Activated naive CD4-positive, alpha-beta T cell treated with anti-CD3 and anti-CD28 coated beads, Interleukin-2, amount 50 U/mL, for 72 hours (primary cell): ENCODE measurements around the gene KRT3. TPM values are rescaled to one million over a fixed set of nuclear protein-coding genes. Genes with fewer than 3 reads are reported as not detected.

ENCODE experiments used
- ATAC-seq, 2 donors: fragments of 150-1000 bp; cut with Tn5 transposase; 2 replicates each; pipeline ENCODE4 v1.10.0; 2021; ENCODE audit warnings: mild to moderate bottlenecking in 2 of 2, moderate library complexity in 2 of 2
- DNase-seq, 2 donors: peaks; one replicate each; pipeline ENCODE4 v3.0.0; 2021 to 2022; ENCODE audit warnings: low spot score in 2 of 2
- H3K27ac Mint-ChIP-seq, 2 donors: one replicate each; pipeline ENCODE4 v1.8.0; 2022; ENCODE audit warnings: mild to moderate bottlenecking in 2 of 2, mixed read lengths in 2 of 2
- H3K36me3 Mint-ChIP-seq, 2 donors: one replicate each; pipeline ENCODE4 v1.8.0; 2022; ENCODE audit warnings: mixed read lengths in 2 of 2
- H3K9me3 Mint-ChIP-seq, 2 donors: one replicate each; pipeline ENCODE4 v1.8.0; 2022; ENCODE audit warnings: mixed read lengths in 2 of 2
- total RNA-seq, 2 donors: library from RNA; stranded (reverse); gene quantifications; one replicate each; pipeline ENCODE4 v1.2.3, GENCODE V29; 2022

KRT3 gene
- total RNA-seq, 2 donors from 2014 or later: 0.09 TPM; not detected in 1

GRCh38 chr12:52818887-52819420, 23.0 kb upstream of the KRT3 start:
- ATAC-seq: no peak
- H3K36me3 Mint-ChIP-seq: no peaks in the 10 kb centered on the region
- DNase-seq: no peak
- no peak overlapping the region for H3K27ac Mint-ChIP-seq
- no peaks in the 10 kb centered on the region for H3K9me3 Mint-ChIP-seq

- no peaks in the 10 kb centered on the region for H3K36me3 Mint-ChIP-seq
- H3K27ac Mint-ChIP-seq: no peak overlapping the region
- DNase-seq: no peak
Observed at GRCh38 chr12:52818388-52818787, 22.5 kb upstream of the KRT3 start.

GRCh38 chr12:52817699-52818238, 21.9 kb upstream of the KRT3 start:
- DNase-seq (no peak), ATAC-seq (peak in 1 of 2 donors; percentile 44)
- Mint-ChIP-seq H3K27ac (no peak overlapping the region), H3K9me3 (no peaks in the 10 kb centered on the region), H3K36me3 (no peaks in the 10 kb centered on the region)

More at GRCh38 chr12:52818388-52818787, 22.5 kb upstream of the KRT3 start:
- ATAC-seq: no peak
- no peaks in the 10 kb centered on the region for H3K9me3 Mint-ChIP-seq

GRCh38 chr12:52817003-52817698, 21.2 kb upstream of the KRT3 start:
- H3K9me3 Mint-ChIP-seq: no peaks in the 10 kb centered on the region
- no peaks in the 10 kb centered on the region for H3K36me3 Mint-ChIP-seq
- ATAC-seq: no peak
- no peak for DNase-seq
- no peak overlapping the region for H3K27ac Mint-ChIP-seq

GRCh38 chr12:52815676-52816588, 20.0 kb upstream of the KRT3 start:
- ATAC-seq: no peak
- DNase-seq: no peak
- H3K36me3 Mint-ChIP-seq: no peaks in the 10 kb centered on the region
- no peaks in the 10 kb centered on the region for H3K9me3 Mint-ChIP-seq
- no peak overlapping the region for H3K27ac Mint-ChIP-seq

- DNase-seq: no peak
- H3K9me3 Mint-ChIP-seq: no peaks in the 10 kb centered on the region
- no peak overlapping the region for H3K27ac Mint-ChIP-seq
- no peak for ATAC-seq
- H3K36me3 Mint-ChIP-seq: no peaks in the 10 kb centered on the region
Observed at GRCh38 chr12:52815161-52815560, 19.2 kb upstream of the KRT3 start.

- Mint-ChIP-seq H3K36me3 (no peaks in the 10 kb centered on the region), H3K9me3 (no peaks in the 10 kb centered on the region), H3K27ac (peak overlapping the region in 1 of 2 donors; percentile 5)
- ATAC-seq (no peak), DNase-seq (no peak)
Observed at GRCh38 chr12:52814710-52815155, 18.8 kb upstream of the KRT3 start.

GRCh38 chr12:52813885-52814709, 18.2 kb upstream of the KRT3 start, which contains the start of gene KRT4:
KRT4 (minus strand) TSS chr12:52814116; CDS start chr12:52814058, 58 bp downstream.
- Mint-ChIP-seq H3K36me3 (no peaks in the 10 kb centered on the region), H3K9me3 (no peaks in the 10 kb centered on the region), H3K27ac (peak within 1 kb of the TSS in 1 of 2 donors; percentile 5)
- DNase-seq (no peak), ATAC-seq (no peak)

- no peak overlapping the region for H3K27ac Mint-ChIP-seq
- no peak for ATAC-seq
- H3K36me3 Mint-ChIP-seq: no peaks in the 10 kb centered on the region
- DNase-seq: no peak
- no peaks in the 10 kb centered on the region for H3K9me3 Mint-ChIP-seq
Observed at GRCh38 chr12:52813203-52813819, 17.4 kb upstream of the KRT3 start.

- DNase-seq (no peak), ATAC-seq (no peak)
- Mint-ChIP-seq H3K36me3 (no peaks in the 10 kb centered on the region), H3K9me3 (no peaks in the 10 kb centered on the region), H3K27ac (no peak overlapping the region)
Observed at GRCh38 chr12:52812749-52813148, 16.8 kb upstream of the KRT3 start.

- ATAC-seq (no peak), DNase-seq (no peak)
- Mint-ChIP-seq H3K9me3 (no peaks in the 10 kb centered on the region), H3K36me3 (no peaks in the 10 kb centered on the region), H3K27ac (no peak overlapping the region)
Observed at GRCh38 chr12:52812073-52812400, 16.1 kb upstream of the KRT3 start.

- H3K9me3 Mint-ChIP-seq: no peaks in the 10 kb centered on the region
- ATAC-seq: no peak
- DNase-seq: no peak
- H3K36me3 Mint-ChIP-seq: no peaks in the 10 kb centered on the region
- no peak overlapping the region for H3K27ac Mint-ChIP-seq
Observed at GRCh38 chr12:52811191-52812072, 15.5 kb upstream of the KRT3 start.

- H3K36me3 Mint-ChIP-seq: no peaks in the 10 kb centered on the region
- DNase-seq (no peak), ATAC-seq (no peak)
- no peak overlapping the region for H3K27ac Mint-ChIP-seq
- no peaks in the 10 kb centered on the region for H3K9me3 Mint-ChIP-seq
Observed at GRCh38 chr12:52810554-52810953, 14.6 kb upstream of the KRT3 start.

GRCh38 chr12:52809166-52809565, 13.2 kb upstream of the KRT3 start:
- H3K27ac Mint-ChIP-seq: no peak overlapping the region
- no peak for ATAC-seq

GRCh38 chr12:52808573-52809160, 12.8 kb upstream of the KRT3 start:
- Mint-ChIP-seq H3K9me3 (no peaks in the 10 kb centered on the region), H3K36me3 (no peaks in the 10 kb centered on the region), H3K27ac (no peak overlapping the region)
- ATAC-seq: no peak
- no peak for DNase-seq

More at GRCh38 chr12:52809166-52809565, 13.2 kb upstream of the KRT3 start:
- Mint-ChIP-seq H3K36me3 (no peaks in the 10 kb centered on the region), H3K9me3 (no peaks in the 10 kb centered on the region)
- no peak for DNase-seq
